Measurements from ENCODE around the gene TEAD4.

Gene TEAD4

DNA sequence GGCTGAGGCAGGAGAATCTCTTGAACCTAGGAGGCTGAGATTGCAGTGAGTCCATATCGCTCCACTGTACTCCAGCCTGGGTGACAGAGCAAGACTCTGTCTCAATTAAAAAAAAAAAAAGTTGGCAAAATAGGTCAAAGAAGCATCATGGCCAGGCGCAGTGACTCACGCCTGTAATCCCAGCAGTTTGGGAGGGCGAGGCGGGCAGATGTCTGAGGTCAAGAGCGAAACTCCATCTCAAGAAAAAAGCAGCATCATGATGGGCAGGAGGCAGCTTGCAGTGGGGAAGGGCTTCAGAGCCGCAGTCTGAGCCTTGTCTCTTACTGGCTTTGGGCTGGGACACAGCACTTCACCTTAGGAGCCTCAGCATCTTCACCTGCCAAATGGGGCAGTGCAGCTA lies 21.4 kb downstream of the TEAD4 start:
- TF ChIP-seq, protein P1, sequence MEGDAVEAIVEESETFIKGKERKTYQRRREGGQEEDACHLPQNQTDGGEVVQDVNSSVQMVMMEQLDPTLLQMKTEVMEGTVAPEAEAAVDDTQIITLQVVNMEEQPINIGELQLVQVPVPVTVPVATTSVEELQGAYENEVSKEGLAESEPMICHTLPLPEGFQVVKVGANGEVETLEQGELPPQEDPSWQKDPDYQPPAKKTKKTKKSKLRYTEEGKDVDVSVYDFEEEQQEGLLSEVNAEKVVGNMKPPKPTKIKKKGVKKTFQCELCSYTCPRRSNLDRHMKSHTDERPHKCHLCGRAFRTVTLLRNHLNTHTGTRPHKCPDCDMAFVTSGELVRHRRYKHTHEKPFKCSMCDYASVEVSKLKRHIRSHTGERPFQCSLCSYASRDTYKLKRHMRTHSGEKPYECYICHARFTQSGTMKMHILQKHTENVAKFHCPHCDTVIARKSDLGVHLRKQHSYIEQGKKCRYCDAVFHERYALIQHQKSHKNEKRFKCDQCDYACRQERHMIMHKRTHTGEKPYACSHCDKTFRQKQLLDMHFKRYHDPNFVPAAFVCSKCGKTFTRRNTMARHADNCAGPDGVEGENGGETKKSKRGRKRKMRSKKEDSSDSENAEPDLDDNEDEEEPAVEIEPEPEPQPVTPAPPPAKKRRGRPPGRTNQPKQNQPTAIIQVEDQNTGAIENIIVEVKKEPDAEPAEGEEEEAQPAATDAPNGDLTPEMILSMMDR (conservative IDR thresholded peaks at IDR 0.05; ENCODE audit: control insufficient read depth, insufficient read depth, low read depth, low read length), result no peak
- DNase-seq (ENCODE audit: low read depth), result no peak
- no peak overlapping the region for H3K4me3 ChIP-seq (ENCODE audit: control insufficient read depth, low read depth, low read length)

DNA sequence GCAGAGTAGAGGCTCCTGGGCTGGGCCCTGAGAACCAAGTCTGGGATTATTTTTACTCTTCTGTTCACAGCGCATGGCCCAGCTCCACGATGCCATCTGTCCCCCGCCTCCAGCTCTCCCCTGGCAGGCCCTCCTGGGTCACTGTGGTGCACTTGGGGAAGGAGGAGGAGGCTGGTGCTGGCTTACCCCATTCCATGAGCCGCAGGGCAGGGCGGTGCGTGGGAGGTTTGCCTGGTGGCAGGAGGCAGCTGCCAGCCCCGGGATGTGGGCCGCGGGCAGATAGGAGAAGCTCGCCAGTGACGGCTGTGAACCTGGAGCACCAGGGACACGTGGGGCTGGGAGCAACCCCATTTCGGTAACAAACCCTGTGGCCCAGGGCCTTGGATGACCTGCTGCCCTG lies 23.2 kb downstream of the TEAD4 start:
- DNase-seq (ENCODE audit: low read depth), result no peak
- no peak overlapping the region for H3K4me3 ChIP-seq (ENCODE audit: control insufficient read depth, low read depth, low read length)
- TF ChIP-seq, protein P1 (conservative IDR thresholded peaks at IDR 0.05; ENCODE audit: control insufficient read depth, insufficient read depth, low read depth, low read length), result no peak

DNA sequence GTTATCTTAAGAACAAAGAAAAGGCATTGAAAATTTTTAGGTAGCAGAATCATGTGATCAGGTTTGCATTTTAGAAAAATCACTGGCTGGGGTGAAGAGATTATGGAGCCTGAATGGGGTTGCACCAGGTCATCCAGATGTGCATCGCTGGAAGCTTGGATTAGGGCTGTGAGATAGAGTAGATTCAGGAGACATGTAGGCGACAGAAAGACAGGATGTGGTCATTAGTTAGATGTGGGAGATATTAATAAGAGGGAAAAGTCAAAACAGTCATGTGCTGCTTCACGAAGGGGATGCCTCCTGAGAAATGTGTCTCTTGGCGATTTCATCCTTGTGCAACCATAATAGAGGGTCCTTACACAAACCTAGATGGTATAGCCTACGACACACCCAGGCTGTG lies 25.1 kb downstream of the TEAD4 start:
- TF ChIP-seq, protein P1 (conservative IDR thresholded peaks at IDR 0.05; ENCODE audit: control insufficient read depth, insufficient read depth, low read depth, low read length), result no peak
- H3K4me3 ChIP-seq (ENCODE audit: control insufficient read depth, low read depth, low read length), result no peak overlapping the region
- no peak for DNase-seq (ENCODE audit: low read depth)

DNA sequence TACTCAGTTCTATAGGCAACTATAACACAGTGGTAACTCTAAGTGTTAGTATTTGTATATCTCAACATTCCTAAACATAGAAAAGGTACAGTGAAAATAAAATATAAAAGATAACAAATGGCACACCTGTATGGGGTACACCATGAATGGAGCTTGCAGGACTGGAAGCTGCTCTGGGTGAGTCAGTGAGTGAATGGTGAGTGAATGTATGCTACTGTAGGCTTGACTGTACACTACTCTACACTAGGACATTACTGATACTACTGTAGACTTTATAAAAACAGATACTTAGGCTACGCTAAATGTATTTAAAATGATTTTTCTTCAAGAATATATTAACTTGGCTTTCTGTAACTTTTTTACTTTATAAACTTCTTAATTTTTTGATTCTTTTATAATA lies 25.5 kb downstream of the TEAD4 start:
- TF ChIP-seq, protein P1 (conservative IDR thresholded peaks at IDR 0.05; ENCODE audit: control insufficient read depth, insufficient read depth, low read depth, low read length), result no peak
- no peak overlapping the region for H3K4me3 ChIP-seq (ENCODE audit: control insufficient read depth, low read depth, low read length)
- no peak for DNase-seq (ENCODE audit: low read depth)

DNA sequence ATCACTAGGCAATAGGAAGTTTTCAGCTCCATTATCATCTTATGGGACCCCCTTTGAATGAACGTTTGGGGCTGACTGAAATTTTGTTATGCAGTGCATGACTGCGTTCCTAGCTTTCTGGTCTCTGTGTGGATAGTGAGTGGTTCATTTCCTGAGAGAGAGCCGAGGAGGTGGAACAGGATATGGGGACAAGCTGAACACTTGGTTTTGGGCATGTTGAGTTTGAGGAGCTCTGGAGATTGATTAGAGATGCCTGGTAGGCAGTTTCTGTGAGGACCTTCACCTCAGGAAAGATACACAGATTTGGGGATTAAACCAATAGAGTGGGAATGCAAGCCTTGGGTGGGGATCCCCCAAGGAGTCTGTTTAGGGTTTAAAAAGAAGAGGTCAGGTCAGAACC lies 27.7 kb downstream of the TEAD4 start:
- no peak for DNase-seq (ENCODE audit: low read depth)
- TF ChIP-seq, protein P1 (conservative IDR thresholded peaks at IDR 0.05; ENCODE audit: control insufficient read depth, insufficient read depth, low read depth, low read length), result no peak
- no peak overlapping the region for H3K4me3 ChIP-seq (ENCODE audit: control insufficient read depth, low read depth, low read length)

DNA sequence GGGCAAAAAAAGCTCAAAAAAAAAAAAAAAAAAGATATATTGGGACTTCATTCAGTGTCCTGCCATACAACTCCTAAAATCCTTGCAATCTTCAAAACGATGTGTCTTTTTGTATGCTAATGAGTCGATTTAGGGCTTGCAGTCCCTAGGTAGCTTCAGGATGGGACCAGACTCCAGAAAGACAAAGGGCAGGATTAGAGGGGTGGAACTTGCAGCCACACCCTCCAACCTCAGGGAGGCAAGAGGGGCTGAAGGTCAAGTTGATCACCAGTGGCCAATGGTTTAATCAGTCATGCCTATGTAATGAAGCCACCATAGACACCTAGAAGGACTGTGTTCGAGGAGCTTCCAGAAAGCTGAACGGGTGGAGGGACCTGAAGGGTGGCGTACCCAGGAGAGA lies 29.3 kb downstream of the TEAD4 start:
- H3K4me3 ChIP-seq (ENCODE audit: control insufficient read depth, low read depth, low read length), result no peak overlapping the region
- no peak for DNase-seq (ENCODE audit: low read depth)
- TF ChIP-seq, protein P1 (conservative IDR thresholded peaks at IDR 0.05; ENCODE audit: control insufficient read depth, insufficient read depth, low read depth, low read length), result no peak

DNA sequence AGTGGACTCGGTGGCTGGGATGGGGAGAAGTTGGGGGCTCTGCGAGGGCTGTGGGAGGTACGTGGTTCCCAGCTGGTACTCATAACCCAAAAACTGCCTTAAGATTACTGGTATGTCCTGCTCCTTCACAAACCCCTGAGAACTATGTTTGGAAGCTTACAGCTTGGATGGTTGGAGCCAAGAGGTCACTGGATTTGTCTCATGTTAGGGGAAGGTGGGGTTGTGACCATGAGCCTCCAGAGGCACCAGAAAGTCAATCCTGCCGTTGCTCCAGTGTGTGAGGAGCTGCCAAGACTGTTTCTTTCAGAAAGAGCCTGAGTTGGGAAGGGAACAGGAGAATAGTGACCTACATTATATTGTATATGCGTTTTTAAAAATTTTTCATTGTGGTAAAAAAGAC lies 33.5 kb downstream of the TEAD4 start:
- TF ChIP-seq, protein P1 (conservative IDR thresholded peaks at IDR 0.05; ENCODE audit: control insufficient read depth, insufficient read depth, low read depth, low read length), result no peak
- DNase-seq (ENCODE audit: low read depth), result no peak
- no peak overlapping the region for H3K4me3 ChIP-seq (ENCODE audit: control insufficient read depth, low read depth, low read length)
